ENCODE data around the gene GIMAP8.

- TF ChIP-seq POLR2A (IDR thresholded peaks at IDR 0.05) (no peak), CTCF (IDR thresholded peaks at IDR 0.05) (no peak)
Observed at GRCh38 chr7:150443793-150444540, 6.5 kb upstream of the GIMAP8 start.

Measured in heart left ventricle (tissue), 13 donors.